H9 (cell line): ENCODE data around the gene IGF1R. TPM values are rescaled to one million over a fixed set of nuclear protein-coding genes. Genes with fewer than 3 reads are reported as not detected.

Experiments
- DNase-seq: peaks from one replicate; pipeline ENCODE4 v3.0.0-alpha.2; 2017
- H2AFZ ChIP-seq: one replicate; pipeline ENCODE4 v1.6.1; 2013; ENCODE audit warnings: mild to moderate bottlenecking, low read length, control low read depth, moderate library complexity
- H2AK5ac ChIP-seq: 2 replicates; pipeline ENCODE4 v1.6.1; 2013; ENCODE audit warnings: low read length, control low read depth, mixed read lengths; ENCODE audit not compliant: insufficient read length
- H2BK120ac ChIP-seq: one replicate; pipeline ENCODE4 v1.6.1; 2013; ENCODE audit warnings: low read depth, mild to moderate bottlenecking, low read length, control low read depth, inconsistent platforms; ENCODE audit not compliant: poor library complexity, severe bottlenecking
- H2BK12ac ChIP-seq: 2 replicates; pipeline ENCODE4 v1.6.1; 2013; ENCODE audit warnings: low read length, control low read depth, mixed read lengths, low read depth; ENCODE audit not compliant: insufficient read length
- H2BK15ac ChIP-seq: 2 replicates; pipeline ENCODE4 v1.6.1; 2013; ENCODE audit warnings: low read depth, low read length, control low read depth
- H2BK20ac ChIP-seq: one replicate; pipeline ENCODE4 v1.6.1; 2013; ENCODE audit warnings: low read depth, mild to moderate bottlenecking, low read length, control low read depth, inconsistent platforms; ENCODE audit not compliant: poor library complexity, severe bottlenecking
- H2BK5ac ChIP-seq: 2 replicates; pipeline ENCODE4 v1.6.1; 2013; ENCODE audit warnings: low read length, control low read depth, mixed read lengths; ENCODE audit not compliant: insufficient read length
- H3K14ac ChIP-seq: 2 replicates; pipeline ENCODE4 v1.6.1; 2013; ENCODE audit warnings: low read length, control low read depth; ENCODE audit not compliant: insufficient read depth
- H3K18ac ChIP-seq: 2 replicates; pipeline ENCODE4 v1.6.1; 2013; ENCODE audit warnings: low read depth, mild to moderate bottlenecking, mixed read lengths, low read length, control low read depth; ENCODE audit not compliant: insufficient read length
- H3K23ac ChIP-seq: 2 replicates; pipeline ENCODE4 v1.6.1; 2013; ENCODE audit warnings: low read length, control low read depth, mixed read lengths, low read depth; ENCODE audit not compliant: insufficient read length
- H3K23me2 ChIP-seq: 2 replicates; pipeline ENCODE4 v1.6.1; 2013; ENCODE audit warnings: low read depth, mild to moderate bottlenecking, mixed read lengths, low read length, control low read depth; ENCODE audit not compliant: insufficient read length, poor library complexity, severe bottlenecking
- H3K27ac ChIP-seq: 2 replicates; pipeline ENCODE4 v1.5.1; 2013; ENCODE audit warnings: low read length, control low read depth, mixed read lengths, low read depth; ENCODE audit not compliant: insufficient read length
- H3K27me3 ChIP-seq: 2 replicates; pipeline ENCODE4 v1.6.1; 2013; ENCODE audit warnings: low read length, control low read depth, inconsistent platforms; ENCODE audit not compliant: insufficient read depth
- H3K4ac ChIP-seq: 2 replicates; pipeline ENCODE4 v1.6.1; 2013; ENCODE audit warnings: low read depth, mild to moderate bottlenecking, control low read depth, inconsistent platforms, low read length, moderate library complexity
- H3K4me1 ChIP-seq: 2 replicates; pipeline ENCODE4 v1.6.1; 2013; ENCODE audit warnings: low read length, control low read depth, inconsistent platforms; ENCODE audit not compliant: insufficient read depth
- H3K4me2 ChIP-seq: 2 replicates; pipeline ENCODE4 v1.6.1; 2013; ENCODE audit warnings: low read length, control low read depth, mixed read lengths; ENCODE audit not compliant: insufficient read length, insufficient read depth
- H3K56ac ChIP-seq: 2 replicates; pipeline ENCODE4 v1.6.1; 2013; ENCODE audit warnings: low read depth, mild to moderate bottlenecking, mixed read lengths, low read length, control low read depth; ENCODE audit not compliant: insufficient read length
- H3K79me1 ChIP-seq: 2 replicates; pipeline ENCODE4 v1.6.1; 2013; ENCODE audit warnings: low read depth, mild to moderate bottlenecking, moderate library complexity, low read length, control low read depth, inconsistent platforms; ENCODE audit not compliant: insufficient read depth, poor library complexity, severe bottlenecking
- H3K79me2 ChIP-seq: 2 replicates; pipeline ENCODE4 v1.6.1; 2013; ENCODE audit warnings: low read length, control low read depth, inconsistent platforms; ENCODE audit not compliant: insufficient read depth
- H3K9ac ChIP-seq: 2 replicates; pipeline ENCODE4 v1.6.1; 2013; ENCODE audit warnings: low read length, control low read depth, mixed read lengths; ENCODE audit not compliant: insufficient read length; ENCODE audit errors: extremely low read depth
- H3K9me3 ChIP-seq: one replicate; pipeline ENCODE4 v1.6.1; 2013; ENCODE audit warnings: low read depth, low read length, inconsistent platforms; ENCODE audit not compliant: control insufficient read depth
- H3T11ph ChIP-seq: one replicate; pipeline ENCODE4 v1.6.1; 2013; ENCODE audit warnings: mild to moderate bottlenecking, low read length, control low read depth, inconsistent platforms
- H4K20me1 ChIP-seq: one replicate; pipeline ENCODE4 v1.6.1; 2013; ENCODE audit not compliant: control insufficient read depth, insufficient read length, insufficient read depth
- H4K5ac ChIP-seq: 2 replicates; pipeline ENCODE4 v1.6.1; 2013; ENCODE audit warnings: low read depth, mild to moderate bottlenecking, mixed read lengths, low read length, control low read depth; ENCODE audit not compliant: insufficient read length
- H4K8ac ChIP-seq: replicated peaks from 2 replicates; pipeline ENCODE4 v1.6.1; 2013; ENCODE audit warnings: low read length, control low read depth, mixed read lengths, low read depth; ENCODE audit not compliant: insufficient read length
- H4K91ac ChIP-seq: 2 replicates; pipeline ENCODE4 v1.6.1; 2013; ENCODE audit warnings: low read depth, mild to moderate bottlenecking, moderate library complexity, mixed read lengths, low read length, control low read depth; ENCODE audit not compliant: insufficient read length
- H3K27ac Mint-ChIP-seq, 3 experiments: 2 replicates in 2 of 3; 3 replicates in 1 of 3; pipeline ENCODE4 v1.8.0; 2020 to 2021; ENCODE audit warnings: mixed read lengths in 3 of 3, mild to moderate bottlenecking in 1 of 3, moderate library complexity in 1 of 3
- H3K27me3 Mint-ChIP-seq: 2 replicates; pipeline ENCODE4 v1.8.0; 2021; ENCODE audit warnings: low read depth, mild to moderate bottlenecking, moderate library complexity, mixed read lengths
- H3K36me3 Mint-ChIP-seq, 3 experiments: 2 replicates in 2 of 3; 3 replicates in 1 of 3; pipeline ENCODE4 v1.8.0; 2020 to 2021; ENCODE audit warnings: low read depth in 3 of 3, mixed read lengths in 3 of 3; ENCODE audit not compliant: insufficient read depth in 1 of 3
- H3K4me1 Mint-ChIP-seq, 2 experiments: 2 replicates each; pipeline ENCODE4 v1.8.0; 2020; ENCODE audit warnings: mixed read lengths in 2 of 2
- H3K4me3 Mint-ChIP-seq, 2 experiments: 2 replicates in 1 of 2; 3 replicates in 1 of 2; pipeline ENCODE4 v1.8.0; 2020 to 2021; ENCODE audit warnings: mild to moderate bottlenecking in 2 of 2, mixed read lengths in 2 of 2, moderate library complexity in 1 of 2
- H3K9me3 Mint-ChIP-seq, 2 experiments: 2 replicates in 1 of 2; 3 replicates in 1 of 2; pipeline ENCODE4 v1.8.0; 2020; ENCODE audit warnings: mild to moderate bottlenecking in 2 of 2, mixed read lengths in 2 of 2, moderate library complexity in 1 of 2
- CTCF ChIP-seq: fragments of 200-600 bp; sonication (generic); conservative IDR thresholded peaks from 3 replicates; pipeline ENCODE4 v1.8.0; 2021; ENCODE audit warnings: antibody characterized with exemption, mild to moderate bottlenecking
- WGBS: extraction: QIAGEN DNeasy Blood & Tissue Kit; methylation state at CpG from one replicate; pipeline ENCODE4 v1.1.7; 2013; ENCODE audit warnings: missing lambda C conversion rate, low lambda C conversion rate, mixed read lengths; ENCODE audit not compliant: insufficient read length; ENCODE audit errors: extremely low coverage; 5-methylcytosine and 5-hydroxymethylcytosine counted together
- total RNA-seq: library from RNA; stranded (reverse); gene quantifications from 2 replicates; pipeline ENCODE4 v1.2.1, GENCODE V29; 2021

The IGF1R gene
- total RNA-seq, 1 experiment from 2014 or later: 70.0 TPM

- Histone ChIP-seq H3K9me3 (no peaks in the 10 kb centered on the region), H2BK5ac (no peak overlapping the region), H3K23ac (no peak overlapping the region), H4K8ac (no peak overlapping the region), H3K18ac (no peak overlapping the region), H2BK120ac (no peak overlapping the region), H3K23me2 (no peaks in the 10 kb centered on the region), H3K79me2 (peaks cover 43% of the 10 kb centered on the region; the same call in 1 of the 2 replicates), H3K27me3 (no peaks in the 10 kb centered on the region), H4K91ac (no peak overlapping the region), H2BK20ac (no peak overlapping the region), H3T11ph (no peak overlapping the region), H3K4ac (no peak overlapping the region), H3K14ac (no peak overlapping the region), H2AK5ac (no peak overlapping the region), H3K4me1 (peaks cover 4% of the 10 kb centered on the region; the same call in 1 of the 2 replicates), H3K79me1 (peaks cover 22% of the 10 kb centered on the region), H2BK12ac (no peak overlapping the region), H3K56ac (no peak overlapping the region), H2BK15ac (no peak overlapping the region), H3K9ac (no peak overlapping the region), H3K27ac (no peak overlapping the region), H3K4me2 (no peak overlapping the region), H2AFZ (no peak overlapping the region), H4K5ac (no peak overlapping the region), H4K20me1 (peaks cover 2% of the 10 kb centered on the region)
- peaks cover 0 to 2% of the 10 kb centered on the region in 2 experiments; a peak in 1 of 5 replicates for H3K9me3 Mint-ChIP-seq
- H3K4me1 Mint-ChIP-seq: peaks cover 36 to 44% of the 10 kb centered on the region in 2 experiments
- no peak for TF ChIP-seq CTCF
- DNase-seq: no peak
- no CpG with 5 or more reads among the region's 9 CpGs for WGBS
- no peaks in the 10 kb centered on the region for H3K27me3 Mint-ChIP-seq
- no peak overlapping the region for H3K27ac Mint-ChIP-seq
- peaks cover 6 to 11% (median 8%) of the 10 kb centered on the region in 3 experiments; a peak in 6 of 7 replicates for H3K36me3 Mint-ChIP-seq
- H3K4me3 Mint-ChIP-seq: no peak overlapping the region
Measured at GRCh38 chr15:98760112-98760826, 111.9 kb downstream of the IGF1R start.
